GM12878 (cell line): ENCODE data around the gene RAB31. TPM values are rescaled to one million over a fixed set of nuclear protein-coding genes. Genes with fewer than 3 reads are reported as not detected.

Experiments
- ATAC-seq: fragments of 200-7000 bp; cut with Tn5 transposase; 3 replicates; pipeline ENCODE4 v1.9.1; 2020; ENCODE audit warnings: mild to moderate bottlenecking, moderate library complexity
- BruUV-seq: library from RNA; stranded (reverse); fragments of 400-500 nt; replicated peaks from 2 replicates; lab custom pipeline; 2021; lab: Mats Ljungman, UMichigan
- CTCF ChIA-PET: fragments of 300-600 bp; sonication (Branson Sonifier 250); formaldehyde crosslinking; extraction: SDS; loops from one replicate; lab custom pipeline; 2021; ENCODE audit warnings: inconsistent platforms; lab: Yijun Ruan, JAX
- POLR2A ChIA-PET: fragments of 350-600 bp; formaldehyde crosslinking; extraction: SDS; loops from one replicate; lab custom pipeline; 2021; ENCODE audit warnings: inconsistent platforms; lab: Charles Lee
- RAD21 ChIA-PET: fragments of 300-600 bp; sonication (Branson Sonifier 250); formaldehyde crosslinking; loops from one replicate; lab custom pipeline; 2023; ENCODE audit warnings: antibody characterized with exemption; ENCODE audit not compliant: unreplicated experiment; lab: Charles Lee
- SMC1A ChIA-PET: fragments of 300-600 bp; sonication (Branson Sonifier 250); formaldehyde crosslinking; loops from one replicate; lab custom pipeline; 2023; ENCODE audit not compliant: unreplicated experiment, uncharacterized antibody; lab: Charles Lee
- DNase-seq: peaks from one replicate; pipeline ENCODE4 v3.0.0-alpha.2; 2011; ENCODE audit warnings: low read depth, low spot score
- FAIRE-seq: peaks from 3 replicates; lab custom pipeline; 2011; peaks lifted over from hg19 to GRCh38; lab: Jason Lieb, UNC
- H2AFZ ChIP-seq: 2 replicates; pipeline ENCODE4 v1.6.0; 2011; ENCODE audit warnings: low read depth, low read length, control low read depth; ENCODE audit not compliant: control insufficient read depth
- H3K27ac ChIP-seq: 2 replicates; pipeline ENCODE4 v1.5.1; 2011; ENCODE audit warnings: control low read depth; ENCODE audit not compliant: control insufficient read depth, insufficient read depth
- H3K27me3 ChIP-seq, 2 experiments: replicated peaks in 1 of 2; 2 replicates each; pipeline versions ENCODE4 v1.6.0 to v1.6.1; 2011; ENCODE audit warnings: low read length in 1 of 2; ENCODE audit not compliant: control insufficient read depth in 2 of 2, insufficient read depth in 2 of 2
- H3K36me3 ChIP-seq, 2 experiments: 2 replicates each; pipeline ENCODE4 v1.5.1; 2011; ENCODE audit warnings: low read length in 1 of 2; ENCODE audit not compliant: control insufficient read depth in 2 of 2, insufficient read depth in 2 of 2
- H3K4me1 ChIP-seq: 2 replicates; pipeline ENCODE4 v1.6.1; 2011; ENCODE audit warnings: mild to moderate bottlenecking, low read length, moderate library complexity, mixed read lengths; ENCODE audit not compliant: control insufficient read depth, insufficient read depth
- H3K4me2 ChIP-seq: 2 replicates; pipeline ENCODE4 v1.6.0; 2011; ENCODE audit warnings: control low read depth; ENCODE audit not compliant: control insufficient read depth, insufficient read depth
- H3K4me3 ChIP-seq: fragments of 200-600 bp; sonication (generic); 2 replicates; pipeline ENCODE4 v1.5.1; 2016
- H3K79me2 ChIP-seq: 2 replicates; pipeline ENCODE4 v1.6.0; 2011; ENCODE audit warnings: low read length; ENCODE audit not compliant: control insufficient read depth, insufficient read depth
- H3K9ac ChIP-seq: 2 replicates; pipeline ENCODE4 v1.8.0; 2011; ENCODE audit warnings: low read length, control low read depth, mixed read lengths; ENCODE audit not compliant: control insufficient read depth, insufficient read depth
- H3K9me3 ChIP-seq: replicated peaks from 3 replicates; pipeline ENCODE4 v1.5.1; 2011; ENCODE audit warnings: mild to moderate bottlenecking, low read length; ENCODE audit not compliant: control insufficient read depth, insufficient read depth
- H4K20me1 ChIP-seq: 2 replicates; pipeline ENCODE4 v1.6.0; 2011; ENCODE audit not compliant: control insufficient read depth, insufficient read depth
- FOXM1 ChIP-seq: IDR thresholded peaks from 2 replicates; pipeline ENCODE4 v1.6.1; 2012; ENCODE audit warnings: low read depth, mild to moderate bottlenecking, inconsistent platforms, low read length, moderate library complexity
- IKZF2 ChIP-seq, 2 experiments: fragments of 450-650 bp; IDR thresholded peaks; 2 replicates each; pipeline ENCODE4 v1.6.1; 2017; ENCODE audit warnings: mild to moderate bottlenecking in 2 of 2, moderate library complexity in 2 of 2
- JUND ChIP-seq: IDR thresholded peaks from 2 replicates; pipeline ENCODE4 v1.6.1; 2012; ENCODE audit warnings: low read depth, mild to moderate bottlenecking, low read length, improper control_type of control experiment, moderate library complexity
- MEF2B ChIP-seq: fragments of 450-650 bp; IDR thresholded peaks from 2 replicates; pipeline ENCODE4 v1.6.1; 2018; ENCODE audit warnings: mild to moderate bottlenecking, moderate library complexity; ENCODE audit not compliant: partially characterized antibody, poor library complexity, severe bottlenecking
- MTA2 ChIP-seq: fragments of 450-650 bp; IDR thresholded peaks from 2 replicates; pipeline ENCODE4 v1.6.1; 2016; ENCODE audit warnings: low read depth, mild to moderate bottlenecking, moderate library complexity
- MYC ChIP-seq: IDR thresholded peaks from 2 replicates; pipeline ENCODE4 v1.6.1; 2011; ENCODE audit warnings: mild to moderate bottlenecking, low read length, moderate library complexity, inconsistent platforms; ENCODE audit not compliant: insufficient read depth, insufficient replicate concordance, insufficient read length, severe bottlenecking
- NBN ChIP-seq: fragments of 450-650 bp; IDR thresholded peaks from 2 replicates; pipeline ENCODE4 v1.6.1; 2016
- NKRF ChIP-seq: fragments of 450-650 bp; conservative IDR thresholded peaks from 2 replicates; pipeline ENCODE4 v1.6.1; 2017; ENCODE audit warnings: mild to moderate bottlenecking, moderate library complexity
- NR2C2 ChIP-seq: IDR thresholded peaks from 2 replicates; pipeline ENCODE4 v1.6.1; 2011; ENCODE audit warnings: borderline replicate concordance, low read depth; ENCODE audit not compliant: control insufficient read depth, insufficient read length
- PAX5 ChIP-seq: IDR thresholded peaks from 2 replicates; pipeline ENCODE4 v1.6.1; 2011; ENCODE audit warnings: low read depth, low read length, borderline replicate concordance
- POLR2AphosphoS2 ChIP-seq: IDR thresholded peaks from 2 replicates; pipeline ENCODE4 v1.6.1; 2011; ENCODE audit warnings: low read depth, mild to moderate bottlenecking, low read length, improper control_type of control experiment, moderate library complexity
- RBBP5 ChIP-seq: fragments of 200-600 bp; sonication (generic); conservative IDR thresholded peaks from 2 replicates; pipeline ENCODE4 v1.6.1; 2016
- RFX5 ChIP-seq: IDR thresholded peaks from 2 replicates; pipeline ENCODE4 v1.6.1; 2011; ENCODE audit warnings: low read depth, low read length, improper control_type of control experiment
- SMARCA5 ChIP-seq: fragments of 450-650 bp; IDR thresholded peaks from 2 replicates; pipeline ENCODE4 v1.6.1; 2017; ENCODE audit warnings: mild to moderate bottlenecking
- TAF1 ChIP-seq: IDR thresholded peaks from 2 replicates; pipeline ENCODE4 v1.6.1; 2011; ENCODE audit warnings: mild to moderate bottlenecking, low read depth, low read length, borderline replicate concordance
- ZNF217 ChIP-seq: fragments of 450-650 bp; IDR thresholded peaks from 2 replicates; pipeline ENCODE4 v1.6.1; 2017; ENCODE audit warnings: antibody characterized with exemption, mild to moderate bottlenecking
- ZNF274 ChIP-seq: IDR thresholded peaks from one replicate; pipeline ENCODE4 v1.8.0; 2011; ENCODE audit not compliant: insufficient read length, insufficient read depth
- ZNF687 ChIP-seq: fragments of 450-650 bp; IDR thresholded peaks from 2 replicates; pipeline ENCODE4 v1.6.1; 2017; ENCODE audit warnings: mild to moderate bottlenecking, moderate library complexity
- WGBS: methylation state at CpG from one replicate; pipeline ENCODE4 v1.1.6; 2016; ENCODE audit warnings: low lambda C conversion rate; ENCODE audit not compliant: insufficient replicate concordance, insufficient coverage; ENCODE audit errors: missing lambda C conversion rate; 5-methylcytosine and 5-hydroxymethylcytosine counted together
- in situ Hi-C: fragments of 300-500 bp; cut with MboI; formaldehyde crosslinking; loops from 9 replicates; pipeline ENCODE4 v1.14.3; 2018; ENCODE audit warnings: mixed read lengths
- intact Hi-C: fragments of 100-400 bp; cut with micrococcal nuclease; formaldehyde crosslinking; loops from one replicate; pipeline ENCODE4 v1.14.2; 2022; ENCODE audit not compliant: unreplicated experiment
- polyA plus RNA-seq, 11 experiments: library from polyadenylated mRNA; depleted of rRNA in 4 of 11; unstranded in 6 of 11; stranded (reverse) in 5 of 11; fragments of >200 nt; fragmentation: Nextera tagmentation in 4 of 11; fragmentation: Illumina TruSeq in 1 of 11; extraction: Ambion mirVana in 4 of 11; extraction: Trizol in 1 of 11; gene quantifications; 1 replicate in 1 of 11; 2 replicates in 10 of 11; pipeline versions ENCODE4 v1.2.1 to v1.2.3, GENCODE V29; 2011 to 2016; ENCODE audit warnings: inconsistent platforms in 2 of 11, missing spikeins in 2 of 11, low read depth in 1 of 11
- total RNA-seq, 4 experiments: library from RNA; depleted of rRNA in 3 of 4; stranded (reverse); fragments of >200 nt in 3 of 4; fragmentation: Illumina TruSeq in 1 of 4; extraction: Trizol in 1 of 4; gene quantifications; 2 replicates each; pipeline versions ENCODE4 v1.2.1 to v1.2.3, GENCODE V29; 2013 to 2021
- TF ChIP-seq, protein P1 (sequence below): IDR thresholded peaks from 2 replicates; pipeline ENCODE4 v1.6.1; 2011; ENCODE audit warnings: low read depth, low read length, improper control_type of control experiment, borderline replicate concordance

The RAB31 gene
- total and polyA plus RNA-seq, 10 of the 15 experiments (the other 5 are each of a cell fraction or from before 2014, with no cell fraction given), result 0.80 to 23.3 (median 12.2) TPM

- no peak for ATAC-seq
- intact Hi-C loops, result no loop called here
- H3K79me2 ChIP-seq, result no peaks in the 10 kb centered on the region
- no peak for FAIRE-seq
- H3K9ac ChIP-seq, result no peak overlapping the region
- no peaks in the 10 kb centered on the region for H3K36me3 ChIP-seq
- BruUV-seq, result no TSS peak
- RAD21 ChIA-PET, result no interaction called here
- POLR2A ChIA-PET, result no interaction called here
- no peak overlapping the region for H3K4me2 ChIP-seq
- no peak for DNase-seq
- no peaks in the 10 kb centered on the region for H3K9me3 ChIP-seq
- no peaks in the 10 kb centered on the region for H3K4me1 ChIP-seq
- H3K27ac ChIP-seq, result no peak overlapping the region
- no peak overlapping the region for H2AFZ ChIP-seq
- TF ChIP-seq POLR2AphosphoS2 (no peak), NKRF (no peak), MYC (no peak), IKZF2 (IDR thresholded peaks at IDR 0.05) (no peak), ZNF217 (no peak), RFX5 (no peak), NBN (no peak), NR2C2 (no peak), MEF2B (no peak), TAF1 (no peak), SMARCA5 (no peak), MTA2 (no peak), RBBP5 (no peak), JUND (no peak), PAX5 (no peak), ZNF687 (no peak), ZNF274 (no peak), FOXM1 (no peak)
- TF ChIP-seq, protein P1, sequence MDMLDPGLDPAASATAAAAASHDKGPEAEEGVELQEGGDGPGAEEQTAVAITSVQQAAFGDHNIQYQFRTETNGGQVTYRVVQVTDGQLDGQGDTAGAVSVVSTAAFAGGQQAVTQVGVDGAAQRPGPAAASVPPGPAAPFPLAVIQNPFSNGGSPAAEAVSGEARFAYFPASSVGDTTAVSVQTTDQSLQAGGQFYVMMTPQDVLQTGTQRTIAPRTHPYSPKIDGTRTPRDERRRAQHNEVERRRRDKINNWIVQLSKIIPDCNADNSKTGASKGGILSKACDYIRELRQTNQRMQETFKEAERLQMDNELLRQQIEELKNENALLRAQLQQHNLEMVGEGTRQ, result no peak
- TF ChIP-seq, all 136 proteins: peak for 0
- H3K4me3 ChIP-seq, result no peak overlapping the region
- 49% methylated on average over 5 of the region's 5 CpGs for WGBS
- SMC1A ChIA-PET, result interaction anchor here (1.1 kb wide), 1 partner anchor 16 kb away, joined by 3 read pairs; no protein-coding TSS in a partner anchor
- no peaks in the 10 kb centered on the region; a peak in 1 of 4 replicates for H3K27me3 ChIP-seq
- CTCF ChIA-PET, result no interaction called here
- in situ Hi-C loops, result loop anchor here (25.0 kb wide), 2 partner anchors 293 to 1293 kb away; partner anchors contain the start of genes PPP4R1 and RAB12
- no peaks in the 10 kb centered on the region for H4K20me1 ChIP-seq
These were observed 197.4 kb downstream of the RAB31 start for GRCh38 chr18:9905401-9905922.
